ENCODE data around the gene INSR. TPM values are rescaled to one million over a fixed set of nuclear protein-coding genes. Genes with fewer than 3 reads are reported as not detected.

Gene INSR
- total and polyA plus RNA-seq, 10 of the 15 experiments (the other 5 are each of a cell fraction or from before 2014, with no cell fraction given) = 4.2 to 34.9 (median 13.6) TPM

DNA sequence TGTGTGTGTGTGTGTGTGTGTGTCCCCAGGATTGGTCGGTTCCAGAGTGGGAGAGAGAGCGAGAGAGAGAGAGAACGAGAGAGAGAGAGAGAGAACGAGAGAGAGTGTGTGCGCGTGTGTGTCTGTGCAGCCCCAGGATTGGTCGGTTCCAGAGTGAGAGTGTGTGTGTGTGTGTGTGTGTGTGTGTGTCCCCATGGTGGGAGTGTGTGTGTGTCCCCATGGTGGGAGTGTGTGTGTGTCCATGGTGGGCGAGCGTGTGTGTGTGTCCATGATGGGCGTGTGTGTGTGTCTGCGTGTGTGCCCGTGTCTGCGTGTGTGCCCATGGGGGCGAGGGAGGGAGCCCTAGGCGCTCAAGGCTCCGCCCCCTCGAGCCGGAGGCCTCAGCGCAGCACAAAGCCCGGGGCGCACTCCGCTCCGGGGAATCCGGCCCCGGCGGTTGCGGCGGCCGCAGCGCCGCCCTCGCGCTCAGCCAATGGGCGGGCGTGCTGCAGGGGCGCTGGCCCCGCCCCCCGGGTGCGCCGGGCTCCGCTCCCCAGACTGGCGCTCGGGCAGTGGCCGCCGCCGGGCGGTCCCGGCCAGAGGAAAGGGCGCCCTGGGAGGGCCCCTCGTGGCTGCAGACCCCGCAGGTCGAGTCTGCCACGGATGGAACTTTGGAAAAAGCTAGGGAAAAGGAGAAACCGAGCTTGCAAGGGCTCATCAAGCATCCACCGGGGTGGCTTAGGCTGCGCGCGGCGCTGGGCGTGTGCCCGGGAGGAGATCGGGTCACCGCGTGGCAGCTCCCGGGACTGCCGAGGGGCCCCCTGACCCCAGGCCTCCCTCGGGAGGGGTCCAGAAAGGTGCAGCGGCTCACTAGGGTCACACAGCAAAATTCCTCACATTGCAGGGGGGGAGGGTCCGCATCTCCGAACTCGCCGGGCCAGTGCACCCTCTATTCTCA lies 96.2 kb downstream of the INSR start (continued):
- TF ChIP-seq NBN (IDR thresholded peaks at IDR 0.05) = peak; percentile 93
- TF ChIP-seq KLF5 (IDR thresholded peaks at IDR 0.05; ENCODE audit: partially characterized antibody) = peak; percentile 77
- TF ChIP-seq DPF2 (IDR thresholded peaks at IDR 0.05) = peak; percentile 80; the same call in 1 of the 2 replicates
- peak; percentile 17; the same call in 1 of the 2 replicates for TF ChIP-seq RAD21 (IDR thresholded peaks at IDR 0.05; ENCODE audit: insufficient read depth, low read depth, low read length)
- no peak for TF ChIP-seq TCF7 (IDR thresholded peaks at IDR 0.05; ENCODE audit: borderline replicate concordance)
- peak; percentile 48; the same call in 1 of the 2 replicates for TF ChIP-seq NR2C1 (IDR thresholded peaks at IDR 0.05)
- peak; percentile 2 to 86; a peak in 2 of 4 replicates for TF ChIP-seq BHLHE40 (IDR thresholded peaks at IDR 0.05; ENCODE audit: borderline replicate concordance in 1 of 2, low read depth in 2 of 2, low read length in 1 of 2)
- TF ChIP-seq ZNF274 (IDR thresholded peaks at IDR 0.05; ENCODE audit: insufficient read depth, insufficient read length) = no peak
- TF ChIP-seq, protein P1, sequence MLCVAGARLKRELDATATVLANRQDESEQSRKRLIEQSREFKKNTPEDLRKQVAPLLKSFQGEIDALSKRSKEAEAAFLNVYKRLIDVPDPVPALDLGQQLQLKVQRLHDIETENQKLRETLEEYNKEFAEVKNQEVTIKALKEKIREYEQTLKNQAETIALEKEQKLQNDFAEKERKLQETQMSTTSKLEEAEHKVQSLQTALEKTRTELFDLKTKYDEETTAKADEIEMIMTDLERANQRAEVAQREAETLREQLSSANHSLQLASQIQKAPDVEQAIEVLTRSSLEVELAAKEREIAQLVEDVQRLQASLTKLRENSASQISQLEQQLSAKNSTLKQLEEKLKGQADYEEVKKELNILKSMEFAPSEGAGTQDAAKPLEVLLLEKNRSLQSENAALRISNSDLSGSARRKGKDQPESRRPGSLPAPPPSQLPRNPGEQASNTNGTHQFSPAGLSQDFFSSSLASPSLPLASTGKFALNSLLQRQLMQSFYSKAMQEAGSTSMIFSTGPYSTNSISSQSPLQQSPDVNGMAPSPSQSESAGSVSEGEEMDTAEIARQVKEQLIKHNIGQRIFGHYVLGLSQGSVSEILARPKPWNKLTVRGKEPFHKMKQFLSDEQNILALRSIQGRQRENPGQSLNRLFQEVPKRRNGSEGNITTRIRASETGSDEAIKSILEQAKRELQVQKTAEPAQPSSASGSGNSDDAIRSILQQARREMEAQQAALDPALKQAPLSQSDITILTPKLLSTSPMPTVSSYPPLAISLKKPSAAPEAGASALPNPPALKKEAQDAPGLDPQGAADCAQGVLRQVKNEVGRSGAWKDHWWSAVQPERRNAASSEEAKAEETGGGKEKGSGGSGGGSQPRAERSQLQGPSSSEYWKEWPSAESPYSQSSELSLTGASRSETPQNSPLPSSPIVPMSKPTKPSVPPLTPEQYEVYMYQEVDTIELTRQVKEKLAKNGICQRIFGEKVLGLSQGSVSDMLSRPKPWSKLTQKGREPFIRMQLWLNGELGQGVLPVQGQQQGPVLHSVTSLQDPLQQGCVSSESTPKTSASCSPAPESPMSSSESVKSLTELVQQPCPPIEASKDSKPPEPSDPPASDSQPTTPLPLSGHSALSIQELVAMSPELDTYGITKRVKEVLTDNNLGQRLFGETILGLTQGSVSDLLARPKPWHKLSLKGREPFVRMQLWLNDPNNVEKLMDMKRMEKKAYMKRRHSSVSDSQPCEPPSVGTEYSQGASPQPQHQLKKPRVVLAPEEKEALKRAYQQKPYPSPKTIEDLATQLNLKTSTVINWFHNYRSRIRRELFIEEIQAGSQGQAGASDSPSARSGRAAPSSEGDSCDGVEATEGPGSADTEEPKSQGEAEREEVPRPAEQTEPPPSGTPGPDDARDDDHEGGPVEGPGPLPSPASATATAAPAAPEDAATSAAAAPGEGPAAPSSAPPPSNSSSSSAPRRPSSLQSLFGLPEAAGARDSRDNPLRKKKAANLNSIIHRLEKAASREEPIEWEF (IDR thresholded peaks at IDR 0.05; ENCODE audit: insufficient replicate concordance, low read depth, low read length) = peak; percentile 42
- peak; percentile 82 for TF ChIP-seq NR2F1 (conservative IDR thresholded peaks at IDR 0.05)
- peak; percentile 95 for TF ChIP-seq GATAD2B (conservative IDR thresholded peaks at IDR 0.05; ENCODE audit: low read depth)
- TF ChIP-seq ETV6 (conservative IDR thresholded peaks at IDR 0.05 in 1 of 2, IDR thresholded peaks at IDR 0.05 in 1 of 2; ENCODE audit: borderline replicate concordance in 1 of 2, low read depth in 1 of 2) = peak in 1 of 2 experiments; percentile 8; a peak in 1 of 4 replicates
- TF ChIP-seq ZNF207 (IDR thresholded peaks at IDR 0.05; ENCODE audit: borderline replicate concordance) = no peak
- peak; percentile 16 to 52; a peak in 1 of 4 replicates for TF ChIP-seq EP300 (IDR thresholded peaks at IDR 0.05; ENCODE audit: borderline replicate concordance in 1 of 2, control insufficient read depth in 1 of 2, low read depth in 2 of 2, low read length in 2 of 2)
- 0 out of 2 replicates have a peak, but pooled peaks have one; percentile 56 for TF ChIP-seq STAT1 (conservative IDR thresholded peaks at IDR 0.05)
- 0 out of 4 replicates have a peak, but pooled peaks of 1 of the 2 experiments have one; percentile 36 for TF ChIP-seq SRF (IDR thresholded peaks at IDR 0.05; ENCODE audit: low read depth in 2 of 2, low read length in 2 of 2)
- TF ChIP-seq POLR2AphosphoS5 (IDR thresholded peaks at IDR 0.05; ENCODE audit: low read length) = peak; percentile 77
- TF ChIP-seq, protein P2, sequence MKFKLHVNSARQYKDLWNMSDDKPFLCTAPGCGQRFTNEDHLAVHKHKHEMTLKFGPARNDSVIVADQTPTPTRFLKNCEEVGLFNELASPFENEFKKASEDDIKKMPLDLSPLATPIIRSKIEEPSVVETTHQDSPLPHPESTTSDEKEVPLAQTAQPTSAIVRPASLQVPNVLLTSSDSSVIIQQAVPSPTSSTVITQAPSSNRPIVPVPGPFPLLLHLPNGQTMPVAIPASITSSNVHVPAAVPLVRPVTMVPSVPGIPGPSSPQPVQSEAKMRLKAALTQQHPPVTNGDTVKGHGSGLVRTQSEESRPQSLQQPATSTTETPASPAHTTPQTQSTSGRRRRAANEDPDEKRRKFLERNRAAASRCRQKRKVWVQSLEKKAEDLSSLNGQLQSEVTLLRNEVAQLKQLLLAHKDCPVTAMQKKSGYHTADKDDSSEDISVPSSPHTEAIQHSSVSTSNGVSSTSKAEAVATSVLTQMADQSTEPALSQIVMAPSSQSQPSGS (IDR thresholded peaks at IDR 0.05; ENCODE audit: low read length) = no peak

All from GM12878 (cell line).